ENCODE results near the gene LMNA. TPM values are rescaled to one million over a fixed set of nuclear protein-coding genes. Genes with fewer than 3 reads are reported as not detected.
"Not testable (repeated sequence)": the region's sequence is repeated elsewhere in the genome, so short reads cannot be mapped to it uniquely, and the experiment has no call there.

LMNA gene
- total RNA-seq, 6 experiments from 2014 or later = 79.4 to 129 (median 98.8) TPM

GRCh38 chr1:156117414-156118176 is 3.1 kb downstream of the LMNA start:
- 43% methylated on average over 11 of the region's 13 CpGs for WGBS (ENCODE audit: insufficient coverage, low coverage, low lambda C conversion rate, missing lambda C conversion rate)
- Histone ChIP-seq H3K4me1 (peaks cover 0 to 64% (median 29%) of the 10 kb centered on the region in 4 donors), H3K9me3 (no peaks in the 10 kb centered on the region), H3K27ac (peak overlapping the region; percentile 75 to 91 (median 89)), H3K27me3 (no peaks in the 10 kb centered on the region), H3K4me3 (peak overlapping the region; percentile 15 to 43 (median 33)), H3K36me3 (no peaks in the 10 kb centered on the region)
- intact Hi-C loops (cut with DNase I) = no loop called here
- ATAC-seq (no peak), DNase-seq (no peak)
- TF ChIP-seq CTCF (IDR thresholded peaks at IDR 0.05) (no peak), POLR2A (IDR thresholded peaks at IDR 0.05) (no peak)

- H3K27me3 ChIP-seq = no peaks in the 10 kb centered on the region
- intact Hi-C loops (cut with DNase I) = no loop called here
- peak; percentile 81 for TF ChIP-seq POLR2A (IDR thresholded peaks at IDR 0.05)
- no peak for TF ChIP-seq CTCF (IDR thresholded peaks at IDR 0.05)
- H3K4me3 ChIP-seq = peak overlapping the region; percentile 15 to 43 (median 33)
- peaks cover 0 to 71% (median 33%) of the 10 kb centered on the region in 4 donors for H3K4me1 ChIP-seq
- peak overlapping the region; percentile 75 to 91 (median 89) for H3K27ac ChIP-seq
- peak; percentile 49 to 74 (median 56) for ATAC-seq
- no peaks in the 10 kb centered on the region for H3K36me3 ChIP-seq
- WGBS (ENCODE audit: insufficient coverage, low coverage, low lambda C conversion rate, missing lambda C conversion rate) = 25% methylated on average over 8 of the region's 8 CpGs
- H3K9me3 ChIP-seq = no peaks in the 10 kb centered on the region
- peak; percentile 82 to 93 (median 90) for DNase-seq
Observed at GRCh38 chr1:156118177-156118868, 3.8 kb downstream of the LMNA start.

GRCh38 chr1:156119503-156120209 is 5.1 kb downstream of the LMNA start:
- Histone ChIP-seq H3K9me3 (no peaks in the 10 kb centered on the region), H3K4me3 (peak overlapping the region in 1 of 3 donors; percentile 23), H3K4me1 (peaks cover 0 to 80% (median 39%) of the 10 kb centered on the region in 4 donors), H3K27me3 (no peaks in the 10 kb centered on the region), H3K36me3 (no peaks in the 10 kb centered on the region), H3K27ac (peak overlapping the region; percentile 75 to 91 (median 89))
- ATAC-seq = no peak
- TF ChIP-seq CTCF (IDR thresholded peaks at IDR 0.05) (no peak), POLR2A (IDR thresholded peaks at IDR 0.05) (no peak)
- 86% methylated on average over 1 of the region's 3 CpGs for WGBS (ENCODE audit: insufficient coverage, low coverage, low lambda C conversion rate, missing lambda C conversion rate)
- intact Hi-C loops (cut with DNase I) = no loop called here
- no peak for DNase-seq

GRCh38 chr1:156120318-156120717 is 5.8 kb downstream of the LMNA start:
- TF ChIP-seq POLR2A (IDR thresholded peaks at IDR 0.05) (no peak), CTCF (IDR thresholded peaks at IDR 0.05) (no peak)
- ATAC-seq = no peak
- H3K4me3 ChIP-seq = no peak overlapping the region

GRCh38 chr1:156121005-156121404 is 6.5 kb downstream of the LMNA start:
- H3K4me3 ChIP-seq; ATAC-seq; H3K36me3 ChIP-seq; DNase-seq; intact Hi-C loops (cut with DNase I); H3K27me3 ChIP-seq; H3K9me3 ChIP-seq: not testable (repeated sequence)
- peak overlapping the region in 2 of 3 donors; percentile 15 to 90 for H3K27ac ChIP-seq
- whole genome bisulfite sequencing (ENCODE audit: insufficient coverage, low coverage, low lambda C conversion rate, missing lambda C conversion rate) = 45% methylated on average over 2 of the region's 4 CpGs
- H3K4me1 ChIP-seq = peaks cover 0 to 85% (median 43%) of the 10 kb centered on the region in 4 donors

More at GRCh38 chr1:156120318-156120717, 5.8 kb downstream of the LMNA start:
- Histone ChIP-seq H3K27me3 (no peaks in the 10 kb centered on the region), H3K27ac (peak overlapping the region in 2 of 3 donors; percentile 43 to 89), H3K36me3 (no peaks in the 10 kb centered on the region), H3K9me3 (no peaks in the 10 kb centered on the region), H3K4me1 (peaks cover 0 to 80% (median 39%) of the 10 kb centered on the region in 4 donors)
- 100% methylated on average over 2 of the region's 3 CpGs for WGBS (ENCODE audit: insufficient coverage, low coverage, low lambda C conversion rate, missing lambda C conversion rate)
- DNase-seq = no peak
- intact Hi-C loops (cut with DNase I) = no loop called here

Data from right lobe of liver (tissue), 6 donors.